ENCODE measurements around the gene TSPAN9. TPM values are rescaled to one million over a fixed set of nuclear protein-coding genes. Genes with fewer than 3 reads are reported as not detected.

The TSPAN9 gene
- total and polyA plus RNA-seq, 10 of the 15 experiments (the other 5 are each of a cell fraction or from before 2014, with no cell fraction given): 0.03 to 1.0 (median 0.12) TPM; not detected in 5

- no peak for FAIRE-seq
- no peaks in the 10 kb centered on the region; a peak in 1 of 4 replicates for H3K27me3 ChIP-seq (replicated peaks in 1 of 2; ENCODE audit: control insufficient read depth in 2 of 2, insufficient read depth in 2 of 2, low read length in 1 of 2)
- SMC1A ChIA-PET (ENCODE audit: uncharacterized antibody, unreplicated experiment): no interaction called here
- H3K4me2 ChIP-seq (ENCODE audit: control insufficient read depth, insufficient read depth): no peak overlapping the region
- no TSS peak for BruUV-seq (replicated peaks)
- no peak overlapping the region for H2AFZ ChIP-seq (ENCODE audit: control insufficient read depth, low read depth, low read length)
- intact Hi-C loops (cut with micrococcal nuclease; ENCODE audit: unreplicated experiment) (no loop called here), in situ Hi-C loops (cut with MboI) (no loop called here)
- no peak overlapping the region for H3K9ac ChIP-seq (ENCODE audit: control insufficient read depth, insufficient read depth, low read length)
- H3K79me2 ChIP-seq (ENCODE audit: control insufficient read depth, insufficient read depth, low read length): no peaks in the 10 kb centered on the region
- DNase-seq (ENCODE audit: low read depth, low spot score): no peak
- POLR2A ChIA-PET: interaction anchor here (0.7 kb wide), 1 partner anchor 23 kb away, joined by 3 read pairs; no protein-coding TSS in a partner anchor
- no peaks in the 10 kb centered on the region for H3K9me3 ChIP-seq (replicated peaks; ENCODE audit: control insufficient read depth, insufficient read depth, low read length)
- H3K4me3 ChIP-seq: no peak overlapping the region
- 50% methylated on average over 12 of the region's 12 CpGs for WGBS (ENCODE audit: insufficient coverage, insufficient replicate concordance, low lambda C conversion rate, missing lambda C conversion rate)
- RAD21 ChIA-PET (ENCODE audit: unreplicated experiment): no interaction called here
- CTCF ChIA-PET: interaction anchor here (1.1 kb wide), 1 partner anchor 13 kb away, joined by 3 read pairs; no protein-coding TSS in a partner anchor
- ATAC-seq: no peak
- no peaks in the 10 kb centered on the region for H4K20me1 ChIP-seq (ENCODE audit: control insufficient read depth, insufficient read depth)
- TF ChIP-seq, protein P1, sequence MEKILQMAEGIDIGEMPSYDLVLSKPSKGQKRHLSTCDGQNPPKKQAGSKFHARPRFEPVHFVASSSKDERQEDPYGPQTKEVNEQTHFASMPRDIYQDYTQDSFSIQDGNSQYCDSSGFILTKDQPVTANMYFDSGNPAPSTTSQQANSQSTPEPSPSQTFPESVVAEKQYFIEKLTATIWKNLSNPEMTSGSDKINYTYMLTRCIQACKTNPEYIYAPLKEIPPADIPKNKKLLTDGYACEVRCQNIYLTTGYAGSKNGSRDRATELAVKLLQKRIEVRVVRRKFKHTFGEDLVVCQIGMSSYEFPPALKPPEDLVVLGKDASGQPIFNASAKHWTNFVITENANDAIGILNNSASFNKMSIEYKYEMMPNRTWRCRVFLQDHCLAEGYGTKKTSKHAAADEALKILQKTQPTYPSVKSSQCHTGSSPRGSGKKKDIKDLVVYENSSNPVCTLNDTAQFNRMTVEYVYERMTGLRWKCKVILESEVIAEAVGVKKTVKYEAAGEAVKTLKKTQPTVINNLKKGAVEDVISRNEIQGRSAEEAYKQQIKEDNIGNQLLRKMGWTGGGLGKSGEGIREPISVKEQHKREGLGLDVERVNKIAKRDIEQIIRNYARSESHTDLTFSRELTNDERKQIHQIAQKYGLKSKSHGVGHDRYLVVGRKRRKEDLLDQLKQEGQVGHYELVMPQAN (conservative IDR thresholded peaks at IDR 0.05): no peak
- TF ChIP-seq MTA3 (IDR thresholded peaks at IDR 0.05; ENCODE audit: borderline replicate concordance, low read length) (no peak), DPF2 (IDR thresholded peaks at IDR 0.05) (no peak), LARP7 (IDR thresholded peaks at IDR 0.05) (no peak), CBFB (IDR thresholded peaks at IDR 0.05; ENCODE audit: low read depth) (no peak), STAT1 (conservative IDR thresholded peaks at IDR 0.05) (no peak), NBN (IDR thresholded peaks at IDR 0.05) (no peak)
- H3K27ac ChIP-seq (ENCODE audit: control insufficient read depth, insufficient read depth): no peak overlapping the region
- H3K36me3 ChIP-seq (ENCODE audit: control insufficient read depth in 2 of 2, insufficient read depth in 2 of 2, low read length in 1 of 2): no peaks in the 10 kb centered on the region
- H3K4me1 ChIP-seq (ENCODE audit: control insufficient read depth, insufficient read depth, low read length): no peaks in the 10 kb centered on the region
Measured at GRCh38 chr12:3055026-3055703, 22.0 kb upstream of the TSPAN9 start.
